NCI-H146 (cell line): Measurements from ENCODE around the gene DTNB.

ENCODE experiments used
- DNase-seq: peaks from one replicate; lab custom pipeline; 2025; lab: John Stamatoyannopoulos, UW

DTNB gene

DNA sequence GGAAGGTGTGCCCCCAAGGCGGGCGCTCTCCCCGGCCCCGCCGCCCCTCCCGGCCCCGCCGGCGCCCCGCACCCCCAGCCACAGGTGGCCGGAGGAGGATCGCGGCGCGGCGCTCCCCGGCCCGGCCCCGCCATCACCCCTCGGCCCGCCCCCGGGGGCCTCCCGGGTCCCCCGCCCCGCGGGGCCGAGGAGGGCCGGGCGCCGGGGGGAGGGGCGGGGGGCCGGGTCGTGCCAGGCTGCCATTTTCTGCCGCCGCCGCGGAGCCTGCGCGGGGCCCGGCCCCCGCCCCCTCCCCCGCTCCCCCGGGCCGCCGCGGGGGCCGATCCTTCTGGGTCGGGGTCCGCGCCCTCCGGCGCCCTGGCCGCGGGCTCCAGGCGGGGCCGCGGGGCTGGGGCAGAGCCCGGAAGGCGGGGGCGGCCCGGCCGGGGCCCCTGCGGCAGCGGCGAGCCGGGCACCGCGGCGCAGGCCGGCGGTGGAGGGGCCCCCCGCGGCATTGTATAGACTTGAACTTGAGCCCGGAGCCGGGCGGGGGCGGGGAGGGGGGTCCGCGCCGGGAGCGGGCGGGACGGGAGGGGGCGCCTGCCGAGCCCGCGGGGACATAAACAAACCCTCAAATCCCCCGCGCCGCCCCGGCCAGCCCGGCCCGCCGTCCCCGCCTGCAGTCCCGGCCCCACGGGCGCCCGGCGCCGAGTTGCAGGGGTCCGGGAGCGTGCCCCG lies 332.2 kb downstream of the DTNB start:
- DNase-seq: peak; percentile 63

DNA sequence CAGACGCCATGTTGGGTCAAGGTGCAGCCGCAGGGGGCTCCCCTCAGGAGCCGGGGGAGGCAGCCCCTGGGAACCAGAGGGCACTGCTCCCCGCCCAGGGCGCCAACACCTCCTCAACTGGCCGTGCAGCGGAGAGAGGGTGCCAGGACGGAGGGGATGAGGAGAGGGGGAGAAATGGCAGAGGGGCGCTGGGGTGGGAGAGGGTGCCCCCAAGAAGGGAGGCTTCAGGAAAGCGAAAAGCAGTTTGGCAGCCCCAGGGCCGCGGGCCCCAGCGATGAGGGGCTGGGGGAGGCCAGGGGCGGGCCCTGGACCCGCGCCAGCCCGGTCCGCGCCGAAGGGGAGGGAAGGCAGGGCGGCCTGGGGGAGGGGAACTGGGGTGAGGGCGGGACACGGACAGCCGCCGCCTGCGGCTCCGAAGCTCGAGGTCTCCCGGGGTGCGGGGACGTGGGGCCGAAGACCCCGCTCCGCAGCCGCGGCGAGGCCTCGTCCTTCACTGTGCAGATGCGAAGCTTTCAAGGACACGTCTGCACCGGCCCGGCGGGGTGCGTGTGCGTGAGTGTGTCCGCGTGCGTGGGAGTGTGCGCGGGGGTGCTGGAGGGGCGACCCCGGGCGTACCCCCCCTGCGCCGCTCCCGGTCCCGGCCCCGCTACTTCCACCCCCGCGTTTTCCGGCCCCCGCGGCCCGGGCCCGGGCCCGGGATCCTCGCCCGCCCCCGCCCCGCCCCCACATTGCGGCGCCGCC lies 333.0 kb downstream of the DTNB start:
- DNase-seq: peak; percentile 58

DNA sequence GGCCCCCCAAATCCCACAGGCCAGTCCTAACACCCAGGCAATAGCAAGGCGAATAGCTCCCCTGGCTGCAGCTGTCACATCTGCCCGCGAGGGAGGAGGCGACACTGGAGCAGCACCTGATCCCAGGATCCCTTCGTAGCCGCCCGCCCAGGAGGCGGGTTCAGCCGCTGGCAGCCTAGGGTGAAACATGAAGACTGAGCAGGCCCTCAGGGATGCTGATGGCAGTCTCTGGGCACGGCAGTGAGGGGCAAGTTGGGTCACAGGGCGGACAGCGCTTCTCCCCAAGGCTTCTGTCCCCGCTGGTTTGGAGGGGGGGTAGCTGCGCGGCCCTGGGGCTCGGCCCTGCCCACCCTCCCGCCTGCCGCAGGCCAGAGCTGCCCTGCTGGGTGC lies 333.6 kb downstream of the DTNB start:
- peak; percentile 71 for DNase-seq

DNA sequence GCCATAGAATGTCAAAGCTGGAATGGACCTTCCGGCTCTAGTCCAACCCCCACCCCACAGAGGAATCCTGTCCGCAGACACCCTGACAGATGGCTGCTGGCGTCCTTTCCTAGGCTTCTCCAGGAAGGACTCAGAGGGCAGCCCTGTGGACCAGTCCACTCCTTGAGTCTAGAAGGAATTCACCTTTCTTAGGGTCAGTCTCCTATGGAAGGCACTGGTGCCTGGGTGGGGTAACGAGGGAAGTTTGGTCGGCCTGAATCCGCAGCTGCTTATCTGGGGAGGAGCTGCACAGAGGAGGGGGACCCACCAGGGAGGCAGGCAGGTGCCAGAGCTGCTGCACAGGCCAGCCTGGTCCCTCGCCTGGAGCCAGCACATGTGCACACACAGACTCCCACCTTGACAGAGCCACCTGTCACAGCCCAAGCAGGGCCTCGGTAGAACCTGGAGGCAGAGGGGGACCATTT lies 334.1 kb downstream of the DTNB start:
- no peak for DNase-seq

DNA sequence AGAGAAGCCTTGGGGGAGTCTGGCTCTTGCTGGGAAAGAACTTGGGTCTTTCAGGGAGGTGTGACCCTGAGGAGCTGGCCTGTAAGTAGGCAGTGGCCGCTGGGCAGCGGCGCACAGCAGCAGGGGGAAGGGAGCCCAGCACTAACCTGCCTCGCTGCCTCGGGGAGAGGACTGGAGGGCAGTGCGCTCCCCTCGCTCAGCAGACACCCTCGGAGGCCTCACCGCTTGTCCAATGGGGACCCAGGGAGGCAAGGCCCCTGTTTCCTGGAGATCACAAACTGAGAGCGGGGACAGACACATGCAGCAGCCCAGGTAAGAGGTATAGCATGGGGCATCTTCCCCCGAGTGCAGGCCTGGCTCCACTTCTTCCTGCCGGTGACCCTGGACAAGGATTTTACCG lies 335.0 kb downstream of the DTNB start:
- no peak for DNase-seq

DNA sequence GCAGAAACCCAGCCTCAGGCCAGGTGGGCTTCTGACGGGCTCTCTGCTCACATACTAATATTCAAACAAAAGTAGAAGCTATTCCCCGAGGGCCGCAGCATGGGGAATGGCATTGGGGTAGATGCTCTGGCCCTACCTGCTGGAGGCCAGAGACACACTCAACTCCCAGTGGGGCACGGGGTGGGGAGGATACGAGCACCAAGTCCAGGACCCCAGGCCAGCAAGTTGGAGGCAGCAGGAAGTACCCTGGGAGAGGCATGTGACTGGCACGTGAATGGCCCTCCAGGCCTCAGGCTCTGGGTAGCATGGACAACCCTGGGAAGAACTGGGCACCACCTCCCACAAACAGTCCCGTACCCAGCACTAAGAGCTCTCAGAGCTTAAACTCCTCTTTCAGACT lies 335.5 kb downstream of the DTNB start:
- no peak for DNase-seq

DNA sequence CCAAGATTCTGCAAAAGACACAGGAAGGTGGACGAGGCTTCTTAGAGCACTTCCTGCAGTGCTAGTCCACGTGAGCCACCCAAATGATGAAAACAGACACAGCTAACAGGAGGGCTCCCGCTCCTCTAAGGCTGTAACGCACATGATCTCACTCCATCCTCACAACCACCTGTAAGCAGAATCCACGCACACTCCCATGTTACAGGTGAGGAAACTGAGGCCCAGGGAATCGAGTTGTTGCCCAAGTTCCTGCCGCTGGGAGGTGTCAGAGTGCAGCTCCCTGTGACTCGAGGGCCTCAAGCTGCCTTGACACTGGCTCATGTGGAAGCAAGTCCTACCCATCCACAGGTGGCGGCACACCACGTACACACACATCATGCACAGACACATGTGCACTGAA lies 336.1 kb downstream of the DTNB start:
- DNase-seq: no peak

DNA sequence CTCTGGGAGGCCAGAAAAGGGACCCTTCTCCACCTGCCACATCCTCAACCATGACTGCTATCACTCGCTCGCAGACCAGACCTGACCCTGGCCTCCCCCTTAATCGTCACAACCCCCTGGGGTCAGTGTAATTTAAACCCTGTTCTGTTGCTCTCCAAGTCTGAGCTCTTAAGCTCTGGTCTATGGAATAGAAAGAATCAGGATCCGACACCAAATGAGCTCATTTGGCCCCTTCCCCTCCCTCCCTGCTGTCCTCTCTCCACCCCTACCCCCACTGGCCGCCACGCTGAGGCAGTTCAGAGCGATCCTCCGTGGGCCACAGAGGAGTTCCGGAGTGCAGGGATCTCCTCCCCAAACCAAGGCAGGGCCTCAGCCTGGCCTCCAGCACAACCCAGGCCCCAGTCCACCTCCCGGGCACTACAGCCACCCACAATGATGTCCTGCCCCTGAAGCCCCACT lies 337.0 kb downstream of the DTNB start:
- DNase-seq: no peak

DNA sequence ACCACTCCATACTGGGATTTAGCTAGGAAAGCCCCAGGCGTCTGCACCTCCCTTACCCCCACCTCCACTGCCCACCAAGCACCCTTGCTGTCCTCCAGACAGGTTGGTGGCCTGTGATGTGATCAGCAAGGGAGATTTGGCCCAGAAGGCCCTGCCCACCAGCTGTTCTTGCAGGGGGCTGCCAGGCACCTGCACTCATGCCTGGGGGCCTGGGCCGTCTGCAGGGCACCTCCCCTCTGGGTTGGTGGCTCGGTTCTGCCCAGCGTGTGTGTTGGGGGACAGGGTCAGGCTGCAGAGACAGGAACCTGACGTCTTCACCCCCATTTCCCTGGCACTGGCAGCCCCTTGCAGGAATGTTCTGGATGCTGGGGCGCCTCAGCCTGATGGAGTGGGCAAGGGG lies 337.4 kb downstream of the DTNB start:
- no peak for DNase-seq

DNA sequence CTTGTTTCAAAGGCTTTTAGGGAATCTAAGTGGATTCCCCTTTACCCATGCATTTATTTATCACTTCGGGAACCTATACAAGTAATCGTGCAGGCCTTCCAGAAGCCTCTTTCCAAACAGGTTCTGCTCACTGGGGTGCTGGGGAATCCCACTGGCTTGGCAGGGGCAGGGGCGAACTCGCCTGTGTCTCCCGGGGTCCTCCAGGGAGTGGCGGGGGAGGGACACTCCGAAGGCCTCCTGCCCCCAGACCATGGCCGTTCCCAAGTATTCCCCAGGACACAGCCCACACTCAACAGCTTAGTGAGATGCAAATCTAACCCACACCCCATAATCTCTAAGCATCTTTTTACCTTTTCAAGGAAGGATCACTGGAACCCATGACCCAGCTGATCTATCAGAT lies 338.2 kb downstream of the DTNB start:
- DNase-seq: no peak

DNA sequence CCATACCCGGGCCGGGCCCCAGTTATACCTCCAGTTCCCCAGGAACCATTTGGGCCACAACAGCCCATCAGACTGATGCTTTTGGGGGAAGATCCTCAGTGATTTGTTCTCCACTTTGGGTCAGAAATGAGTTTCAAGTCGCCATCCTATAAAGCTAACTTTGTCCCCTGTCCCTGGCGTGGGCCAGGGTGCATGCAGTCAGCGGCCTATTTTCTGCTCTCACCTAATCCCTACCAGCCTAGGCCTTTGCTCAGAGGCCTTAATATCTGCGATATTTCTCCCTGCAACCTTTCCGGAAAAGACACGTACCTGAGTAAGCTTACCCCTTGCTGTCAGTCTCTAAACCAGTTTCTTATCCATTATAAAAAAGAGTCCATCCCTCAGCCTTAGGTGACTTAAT lies 338.9 kb downstream of the DTNB start:
- no peak for DNase-seq

DNA sequence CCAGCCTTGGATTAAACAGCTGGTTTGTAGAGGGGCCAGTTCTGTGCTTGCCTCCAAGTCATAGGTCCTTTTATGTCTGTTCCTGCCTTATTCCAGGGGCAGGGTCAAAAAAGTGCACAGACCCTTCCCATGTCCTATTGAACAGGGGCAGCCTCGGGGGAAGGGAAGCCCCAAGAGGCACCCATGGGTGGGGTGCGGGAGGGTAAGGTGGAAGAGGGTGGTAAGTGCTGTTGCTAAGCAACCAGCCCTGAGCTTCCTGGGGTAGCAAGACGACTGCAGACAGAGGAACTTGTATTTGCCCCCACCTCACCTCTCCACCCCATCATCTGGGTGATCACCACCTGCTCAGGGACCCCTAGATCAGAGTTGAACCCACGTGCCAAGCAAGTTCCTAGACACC lies 339.4 kb downstream of the DTNB start:
- DNase-seq: no peak

DNA sequence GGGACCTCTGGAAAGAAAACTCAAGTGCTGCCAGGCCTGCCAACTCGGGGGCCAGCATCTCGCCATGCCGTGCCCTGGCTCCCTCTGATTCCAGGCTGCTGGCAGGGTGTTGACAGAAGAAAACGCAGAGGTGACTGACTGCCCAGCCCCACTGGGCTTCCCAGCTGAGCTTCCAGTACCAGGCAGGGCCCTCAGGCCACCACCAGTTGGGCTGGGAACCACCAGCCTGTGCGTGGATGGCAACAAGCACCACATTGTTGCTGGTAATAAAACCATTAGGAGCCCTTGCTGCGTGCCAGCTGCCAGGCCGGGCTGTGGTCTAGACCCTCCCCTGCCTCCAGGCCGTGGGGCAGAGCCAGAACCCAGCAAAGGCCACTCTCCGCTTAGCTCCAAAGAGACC lies 340.8 kb downstream of the DTNB start:
- DNase-seq: no peak

DNA sequence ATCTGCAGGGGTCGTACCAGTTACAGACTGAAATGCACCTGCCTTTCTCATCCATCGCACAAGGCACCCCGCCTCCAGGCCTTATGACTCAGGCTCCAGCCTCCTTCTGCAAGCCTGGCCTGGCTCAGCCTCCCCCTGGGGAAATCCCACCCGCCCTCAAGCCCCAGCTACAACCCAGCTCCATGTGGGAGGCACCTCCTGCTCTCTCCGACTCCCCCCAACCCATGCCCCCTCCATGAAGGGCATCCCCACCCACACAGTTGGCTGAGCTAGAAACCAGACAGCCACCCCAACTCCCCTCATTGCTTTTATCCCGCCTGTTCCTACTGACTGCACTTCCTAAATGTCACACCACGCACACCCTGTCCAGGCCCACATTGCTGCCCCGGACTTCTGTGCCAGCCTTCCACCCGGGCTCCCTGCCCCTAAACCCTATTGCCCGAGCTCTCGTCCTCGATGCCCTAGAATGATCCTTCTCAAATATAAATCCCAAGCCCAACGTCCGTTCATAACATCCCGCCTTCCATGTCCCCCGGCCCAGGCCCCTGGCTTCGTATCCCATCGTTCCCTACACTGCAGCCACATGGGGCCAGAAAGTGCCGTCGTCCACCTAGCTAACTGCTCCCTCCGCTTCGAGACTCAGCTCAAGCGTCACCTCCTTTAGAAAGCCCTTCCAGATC lies 341.6 kb downstream of the DTNB start:
- DNase-seq: no peak

DNA sequence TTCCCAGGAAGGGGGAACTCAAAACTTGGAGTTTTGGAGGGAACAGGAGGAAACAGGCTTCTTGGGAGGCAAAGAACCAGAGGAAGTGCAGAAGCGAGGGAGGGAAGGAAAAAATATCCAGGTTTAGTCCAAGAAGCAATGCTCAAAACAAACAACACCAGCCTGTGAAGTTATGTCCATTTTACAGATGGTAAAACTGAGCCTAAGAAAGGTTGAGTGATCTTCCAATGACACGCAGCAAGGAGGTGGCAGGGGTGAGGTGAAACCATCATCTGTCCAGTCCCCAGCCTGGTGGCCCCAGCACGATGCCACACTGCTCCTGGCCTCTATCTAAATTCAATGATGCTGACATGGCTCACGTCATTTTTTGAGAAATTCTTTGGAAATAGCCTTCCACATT lies 342.4 kb downstream of the DTNB start:
- no peak for DNase-seq

DNA sequence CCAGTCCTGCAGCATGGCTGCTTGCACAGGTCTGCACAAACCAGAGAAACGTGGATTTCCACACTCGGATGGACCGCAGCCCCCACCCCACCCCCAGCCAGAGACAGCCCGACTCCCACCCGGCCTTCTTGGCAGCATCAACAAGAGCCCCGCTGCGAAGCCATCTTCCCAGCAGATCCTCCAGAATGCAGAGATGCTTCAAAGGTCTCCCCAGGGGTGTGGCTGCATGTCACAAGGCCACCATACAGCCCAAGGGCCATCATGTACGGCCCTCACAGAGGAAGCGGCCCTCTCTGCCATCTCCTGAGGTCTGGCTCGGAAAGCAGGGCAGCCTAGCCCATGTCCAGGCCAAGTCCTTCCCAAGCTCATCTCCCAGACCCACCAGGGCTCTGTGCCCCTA lies 343.1 kb downstream of the DTNB start:
- DNase-seq: no peak

DNA sequence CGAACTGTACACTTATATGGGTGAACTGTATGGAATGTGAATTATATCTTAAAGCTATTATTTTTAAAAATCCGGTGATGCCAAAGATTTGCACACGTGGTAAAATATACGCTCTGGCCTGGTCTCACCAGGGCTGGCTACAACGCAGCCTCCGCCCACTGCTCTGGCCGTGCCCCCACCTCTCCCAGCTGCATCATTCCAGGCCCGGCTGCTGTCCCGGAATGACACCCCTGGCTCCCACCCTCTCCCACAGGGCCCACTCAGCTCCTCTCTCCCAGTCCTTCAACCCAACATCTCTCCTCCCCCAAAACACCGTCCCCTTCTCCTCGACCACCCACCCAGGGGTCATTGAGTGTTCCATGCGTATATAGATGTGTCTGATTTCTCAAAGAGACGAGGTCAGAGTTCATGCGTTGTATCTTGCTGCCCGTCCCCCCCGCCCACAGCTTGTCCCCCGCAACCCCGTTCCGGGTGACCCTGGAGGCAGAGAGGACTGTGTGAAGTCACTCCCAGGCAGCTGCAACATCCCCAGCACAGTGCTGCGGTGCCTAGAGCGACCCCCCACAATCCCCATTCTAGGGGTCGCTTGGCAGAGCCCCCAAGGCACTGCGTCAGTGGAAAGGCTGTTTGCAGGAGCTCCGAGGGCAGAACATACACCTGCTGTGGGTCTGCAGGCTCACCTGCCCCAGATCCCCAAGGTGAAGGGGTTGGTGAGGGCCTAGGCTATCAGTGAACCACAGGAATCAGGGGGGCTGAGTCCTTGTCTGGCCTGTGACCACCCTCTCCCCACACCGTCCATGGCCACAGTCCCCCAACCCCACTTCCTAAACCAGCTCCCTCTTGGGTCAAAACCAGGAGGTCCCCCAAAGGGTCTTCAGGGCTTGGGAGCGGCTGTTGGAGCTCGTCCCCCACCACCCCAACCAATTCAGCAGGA lies 345.0 kb downstream of the DTNB start:
- DNase-seq: no peak
